ENCODE results near the gene CDSN. TPM values are rescaled to one million over a fixed set of nuclear protein-coding genes. Genes with fewer than 3 reads are reported as not detected.

Gene CDSN
- total and polyA plus RNA-seq, 2 donors (not counting 1 experiment from before 2014, with no cell fraction given), result not detected

GRCh38 chr6:31163922-31164321 is 43.7 kb upstream of the CDSN start:
- no peak overlapping the region for H3K4me3 ChIP-seq (ENCODE audit: control extremely low read depth in 1 of 5, extremely low read depth in 1 of 5, insufficient read depth in 1 of 5, low read depth in 2 of 5, low read length in 4 of 5)
- H3K9me3 ChIP-seq (ENCODE audit: control extremely low read depth in 1 of 3, control insufficient read depth in 2 of 3, insufficient read depth in 1 of 3, low read length in 2 of 3), result no peaks in the 10 kb centered on the region
- no peaks in the 10 kb centered on the region for H3K79me2 ChIP-seq (ENCODE audit: control insufficient read depth, insufficient read depth, low read length)
- Mint-ChIP-seq H3K4me3 (no peak overlapping the region), H3K9me3 (ENCODE audit: insufficient read depth) (no peaks in the 10 kb centered on the region), H3K27me3 (no peaks in the 10 kb centered on the region), H3K27ac (no peak overlapping the region), H3K4me1 (peaks cover 30% of the 10 kb centered on the region)
- no peaks in the 10 kb centered on the region for H4K20me1 ChIP-seq (ENCODE audit: control insufficient read depth, insufficient read depth, low read length, poor library complexity, severe bottlenecking)
- H3K4me2 ChIP-seq (replicated peaks; ENCODE audit: low read depth, low read length, poor library complexity, severe bottlenecking), result no peak overlapping the region
- DNase-seq (no peak), ATAC-seq (ENCODE audit: low read depth) (no peak)
- TF ChIP-seq EZH2 (IDR thresholded peaks at IDR 0.05; ENCODE audit: borderline replicate concordance, insufficient read depth, low read depth, low read length, poor library complexity, severe bottlenecking), result no peak
- no peak for TF ChIP-seq CTCF (IDR thresholded peaks at IDR 0.05)
- CTCF ChIA-PET, result interaction anchor here (1.4 to 1.6 kb wide), 2 partner anchors 203 to 278 kb away, joined by 3 to 6 read pairs; no protein-coding TSS in a partner anchor
- no peaks in the 10 kb centered on the region for H3K36me3 ChIP-seq (replicated peaks in 1 of 2; ENCODE audit: control extremely low read depth in 1 of 2, control insufficient read depth in 1 of 2, extremely low read depth in 1 of 2, insufficient read depth in 2 of 2, low read length in 1 of 2)
- no peak overlapping the region for H2AFZ ChIP-seq (ENCODE audit: insufficient read depth, low read depth, low read length, poor library complexity, severe bottlenecking)
- peaks cover 5 to 19% of the 10 kb centered on the region in 2 donors for H3K4me1 ChIP-seq (ENCODE audit: control insufficient read depth in 2 of 2, insufficient read depth in 2 of 2, low read length in 2 of 2)
- H3K27ac ChIP-seq (ENCODE audit: low read length in 2 of 2), result no peak overlapping the region
- POLR2A ChIA-PET, result interaction anchor here (0.7 kb wide), 1 partner anchor 15 kb away, joined by 3 read pairs; no protein-coding TSS in a partner anchor
- intact Hi-C loops (cut with micrococcal nuclease), result no loop called here
- H3K27me3 ChIP-seq (replicated peaks in 1 of 4; ENCODE audit: control extremely low read depth in 1 of 4, control insufficient read depth in 3 of 4, insufficient read depth in 4 of 4, low read length in 3 of 4), result no peaks in the 10 kb centered on the region
- no peak overlapping the region for H3K9ac ChIP-seq (ENCODE audit: low read length)

GRCh38 chr6:31162463-31163165 is 42.4 kb upstream of the CDSN start:
- ATAC-seq (ENCODE audit: low read depth), result no peak
- Mint-ChIP-seq H3K4me1 (peaks cover 40% of the 10 kb centered on the region), H3K4me3 (no peak overlapping the region), H3K9me3 (ENCODE audit: insufficient read depth) (no peaks in the 10 kb centered on the region), H3K27me3 (no peaks in the 10 kb centered on the region), H3K27ac (no peak overlapping the region)
- no peaks in the 10 kb centered on the region for H4K20me1 ChIP-seq (ENCODE audit: control insufficient read depth, insufficient read depth, low read length, poor library complexity, severe bottlenecking)
- ChIA-PET CTCF (interaction anchor here (1.4 kb wide), 1 partner anchor 280 kb away, joined by 3 read pairs; no protein-coding TSS in a partner anchor), POLR2A (no interaction called here)
- TF ChIP-seq EZH2 (IDR thresholded peaks at IDR 0.05; ENCODE audit: borderline replicate concordance, insufficient read depth, low read depth, low read length, poor library complexity, severe bottlenecking) (no peak), CTCF (IDR thresholded peaks at IDR 0.05) (no peak)
- intact Hi-C loops (cut with micrococcal nuclease), result no loop called here
- H3K9ac ChIP-seq (ENCODE audit: low read length), result no peak overlapping the region
- H3K4me3 ChIP-seq (ENCODE audit: control extremely low read depth in 1 of 5, extremely low read depth in 1 of 5, insufficient read depth in 1 of 5, low read depth in 2 of 5, low read length in 4 of 5), result no peak overlapping the region
- no peaks in the 10 kb centered on the region for H3K79me2 ChIP-seq (ENCODE audit: control insufficient read depth, insufficient read depth, low read length)
- H2AFZ ChIP-seq (ENCODE audit: insufficient read depth, low read depth, low read length, poor library complexity, severe bottlenecking), result no peak overlapping the region
- H3K27ac ChIP-seq (ENCODE audit: low read length in 2 of 2), result no peak overlapping the region
- no peaks in the 10 kb centered on the region for H3K36me3 ChIP-seq (replicated peaks in 1 of 2; ENCODE audit: control extremely low read depth in 1 of 2, control insufficient read depth in 1 of 2, extremely low read depth in 1 of 2, insufficient read depth in 2 of 2, low read length in 1 of 2)
- H3K27me3 ChIP-seq (replicated peaks in 1 of 4; ENCODE audit: control extremely low read depth in 1 of 4, control insufficient read depth in 3 of 4, insufficient read depth in 4 of 4, low read length in 3 of 4), result no peaks in the 10 kb centered on the region
- peaks cover 7 to 25% of the 10 kb centered on the region in 2 donors for H3K4me1 ChIP-seq (ENCODE audit: control insufficient read depth in 2 of 2, insufficient read depth in 2 of 2, low read length in 2 of 2)
- no peak overlapping the region for H3K4me2 ChIP-seq (replicated peaks; ENCODE audit: low read depth, low read length, poor library complexity, severe bottlenecking)
- WGBS (ENCODE audit: insufficient coverage), result 90% methylated on average over 11 of the region's 13 CpGs
- H3K9me3 ChIP-seq (ENCODE audit: control extremely low read depth in 1 of 3, control insufficient read depth in 2 of 3, insufficient read depth in 1 of 3, low read length in 2 of 3), result no peaks in the 10 kb centered on the region
- DNase-seq, result no peak
